ENCODE results near the gene EPHA5.

EPHA5 gene

DNA sequence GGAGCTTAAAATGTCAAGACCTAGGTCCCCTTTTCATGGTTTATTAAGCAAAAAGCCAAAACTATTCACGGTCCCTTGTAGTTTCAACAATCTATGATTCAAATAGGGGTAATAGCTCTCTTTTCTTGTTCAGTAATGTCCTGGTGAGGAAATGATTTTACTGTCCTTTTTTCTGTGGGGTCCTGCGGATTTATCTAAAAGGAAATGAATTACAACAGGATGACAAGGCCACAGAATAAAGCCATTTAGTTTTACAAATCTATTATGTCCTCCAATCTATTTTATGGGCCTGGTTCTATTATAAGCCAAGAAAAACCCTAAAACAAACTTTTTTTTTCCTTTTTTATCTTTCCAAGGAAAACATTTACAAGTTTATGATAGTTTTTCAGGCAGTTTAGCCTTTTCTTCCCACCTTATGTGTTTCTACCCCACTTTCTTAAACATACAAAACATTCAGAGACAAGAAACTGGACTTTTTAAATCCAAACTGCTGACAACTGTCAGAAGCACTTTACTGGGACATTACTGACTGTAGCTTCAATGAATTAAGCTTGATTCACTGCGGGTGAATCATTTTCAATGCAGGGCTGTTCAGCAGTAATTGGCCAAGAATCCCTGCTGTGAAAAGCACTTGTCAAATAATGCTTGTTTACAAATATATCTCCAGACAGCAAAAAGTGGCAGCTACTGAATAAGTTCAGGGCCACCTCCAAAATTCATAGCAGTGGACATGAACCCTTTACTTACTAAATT is 4.3 kb downstream of the EPHA5 start:
- Histone ChIP-seq H3K27me3 (ENCODE audit: insufficient read depth, low read length, poor library complexity) (no peaks in the 10 kb centered on the region), H3K9me3 (ENCODE audit: insufficient read depth, low read length, severe bottlenecking) (peaks cover 6% of the 10 kb centered on the region), H3K79me2 (ENCODE audit: insufficient read depth, low read length) (no peaks in the 10 kb centered on the region), H3K4me3 (ENCODE audit: low read depth in 1 of 2, low read length in 2 of 2) (no peak overlapping the region), H3K36me3 (ENCODE audit: insufficient read depth, low read length) (no peaks in the 10 kb centered on the region), H3K27ac (ENCODE audit: low read length) (no peak overlapping the region), H3K4me1 (ENCODE audit: insufficient read depth, low read length) (no peaks in the 10 kb centered on the region), H4K20me1 (ENCODE audit: insufficient read depth, low read length) (no peaks in the 10 kb centered on the region), H3K9ac (ENCODE audit: low read depth, low read length) (no peak overlapping the region), H3K4me2 (ENCODE audit: insufficient read depth, low read length) (no peak overlapping the region), H2AFZ (ENCODE audit: low read depth, low read length) (no peak overlapping the region)
- TF ChIP-seq EZH2 (IDR thresholded peaks at IDR 0.05; ENCODE audit: borderline replicate concordance, low read depth, low read length, severe bottlenecking), result no peak
- TF ChIP-seq, protein P1, sequence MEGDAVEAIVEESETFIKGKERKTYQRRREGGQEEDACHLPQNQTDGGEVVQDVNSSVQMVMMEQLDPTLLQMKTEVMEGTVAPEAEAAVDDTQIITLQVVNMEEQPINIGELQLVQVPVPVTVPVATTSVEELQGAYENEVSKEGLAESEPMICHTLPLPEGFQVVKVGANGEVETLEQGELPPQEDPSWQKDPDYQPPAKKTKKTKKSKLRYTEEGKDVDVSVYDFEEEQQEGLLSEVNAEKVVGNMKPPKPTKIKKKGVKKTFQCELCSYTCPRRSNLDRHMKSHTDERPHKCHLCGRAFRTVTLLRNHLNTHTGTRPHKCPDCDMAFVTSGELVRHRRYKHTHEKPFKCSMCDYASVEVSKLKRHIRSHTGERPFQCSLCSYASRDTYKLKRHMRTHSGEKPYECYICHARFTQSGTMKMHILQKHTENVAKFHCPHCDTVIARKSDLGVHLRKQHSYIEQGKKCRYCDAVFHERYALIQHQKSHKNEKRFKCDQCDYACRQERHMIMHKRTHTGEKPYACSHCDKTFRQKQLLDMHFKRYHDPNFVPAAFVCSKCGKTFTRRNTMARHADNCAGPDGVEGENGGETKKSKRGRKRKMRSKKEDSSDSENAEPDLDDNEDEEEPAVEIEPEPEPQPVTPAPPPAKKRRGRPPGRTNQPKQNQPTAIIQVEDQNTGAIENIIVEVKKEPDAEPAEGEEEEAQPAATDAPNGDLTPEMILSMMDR (IDR thresholded peaks at IDR 0.05; ENCODE audit: borderline replicate concordance, extremely low read depth, low read length, poor library complexity, severe bottlenecking), result no peak
- DNase-seq (no peak), ATAC-seq (ENCODE audit: insufficient read depth, low read depth) (no peak)

DNA sequence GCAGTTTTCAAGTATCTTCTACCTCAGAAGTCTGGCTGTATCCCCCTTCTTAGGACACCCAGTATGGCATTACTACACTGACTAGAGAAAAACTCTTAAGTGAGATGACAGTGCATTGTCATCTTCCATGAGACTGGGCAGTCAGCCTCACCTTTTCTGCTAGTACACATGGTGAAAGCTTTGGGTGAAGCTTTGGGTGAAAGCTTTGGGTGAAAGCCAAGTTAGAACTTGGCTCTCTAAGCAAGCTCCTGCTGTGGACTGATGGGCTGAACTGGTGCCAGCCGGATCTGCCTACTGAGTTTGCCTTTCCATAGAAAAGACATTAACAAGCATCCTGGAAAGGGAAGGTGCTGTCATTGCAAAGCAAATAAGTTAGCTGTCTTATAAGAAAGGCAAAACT is 8.8 kb downstream of the EPHA5 start:
- Histone ChIP-seq H3K36me3 (ENCODE audit: insufficient read depth, low read length) (no peaks in the 10 kb centered on the region), H3K27ac (ENCODE audit: low read length) (no peak overlapping the region), H3K27me3 (ENCODE audit: insufficient read depth, low read length, poor library complexity) (no peaks in the 10 kb centered on the region), H3K79me2 (ENCODE audit: insufficient read depth, low read length) (no peaks in the 10 kb centered on the region), H3K4me1 (ENCODE audit: insufficient read depth, low read length) (no peaks in the 10 kb centered on the region), H3K4me2 (ENCODE audit: insufficient read depth, low read length) (no peak overlapping the region), H3K4me3 (ENCODE audit: low read depth in 1 of 2, low read length in 2 of 2) (no peak overlapping the region), H2AFZ (ENCODE audit: low read depth, low read length) (peak overlapping the region; percentile 6; the same call in 1 of the 2 replicates), H3K9me3 (ENCODE audit: insufficient read depth, low read length, severe bottlenecking) (no peaks in the 10 kb centered on the region), H4K20me1 (ENCODE audit: insufficient read depth, low read length) (no peaks in the 10 kb centered on the region), H3K9ac (ENCODE audit: low read depth, low read length) (no peak overlapping the region)
- ATAC-seq (ENCODE audit: insufficient read depth, low read depth), result no peak; the same call in 2 of the 3 replicates
- DNase-seq, result no peak
- TF ChIP-seq EZH2 (IDR thresholded peaks at IDR 0.05; ENCODE audit: borderline replicate concordance, low read depth, low read length, severe bottlenecking), result no peak
- TF ChIP-seq, protein P1 (IDR thresholded peaks at IDR 0.05; ENCODE audit: borderline replicate concordance, extremely low read depth, low read length, poor library complexity, severe bottlenecking), result no peak

DNA sequence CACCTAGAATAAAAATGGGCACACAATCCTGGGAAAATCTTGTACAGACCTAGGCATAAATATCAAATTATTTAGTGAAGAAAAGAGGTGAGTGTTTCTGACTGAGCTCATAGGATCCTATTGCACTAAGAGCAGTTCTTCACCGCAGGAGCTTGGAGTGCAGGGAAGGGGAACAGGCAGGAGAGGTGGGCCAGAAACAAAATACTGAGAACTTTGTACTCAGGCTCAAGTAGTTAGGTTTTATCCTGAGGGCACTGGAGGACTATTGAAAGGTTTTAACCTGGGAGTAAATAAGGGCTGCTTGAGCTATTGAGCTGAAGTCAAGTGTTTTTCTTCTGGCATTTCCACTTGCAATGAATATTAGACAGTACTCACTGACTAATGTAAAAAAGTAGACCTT is 12.2 kb downstream of the EPHA5 start:
- Histone ChIP-seq H4K20me1 (ENCODE audit: insufficient read depth, low read length) (no peaks in the 10 kb centered on the region), H3K27me3 (ENCODE audit: insufficient read depth, low read length, poor library complexity) (no peaks in the 10 kb centered on the region), H3K27ac (ENCODE audit: low read length) (no peak overlapping the region), H3K4me1 (ENCODE audit: insufficient read depth, low read length) (peaks cover 3% of the 10 kb centered on the region), H2AFZ (ENCODE audit: low read depth, low read length) (peak overlapping the region; percentile 25; the same call in 1 of the 2 replicates), H3K4me3 (ENCODE audit: low read depth in 1 of 2, low read length in 2 of 2) (no peak overlapping the region), H3K9me3 (ENCODE audit: insufficient read depth, low read length, severe bottlenecking) (no peaks in the 10 kb centered on the region), H3K36me3 (ENCODE audit: insufficient read depth, low read length) (no peaks in the 10 kb centered on the region), H3K9ac (ENCODE audit: low read depth, low read length) (no peak overlapping the region), H3K4me2 (ENCODE audit: insufficient read depth, low read length) (no peak overlapping the region), H3K79me2 (ENCODE audit: insufficient read depth, low read length) (no peaks in the 10 kb centered on the region)
- no peak for TF ChIP-seq EZH2 (IDR thresholded peaks at IDR 0.05; ENCODE audit: borderline replicate concordance, low read depth, low read length, severe bottlenecking)
- TF ChIP-seq, protein P1 (IDR thresholded peaks at IDR 0.05; ENCODE audit: borderline replicate concordance, extremely low read depth, low read length, poor library complexity, severe bottlenecking), result no peak
- no peak for DNase-seq
- ATAC-seq (ENCODE audit: insufficient read depth, low read depth), result no peak

All from DND-41 (cell line).